H1 (cell line): Measurements from ENCODE around the gene IRF4.

Experiments
- CBX8 ChIP-seq: fragments of 300-800, 300-1000 bp; sonication (generic); IDR thresholded peaks from 2 replicates; pipeline ENCODE4 v1.7.1; 2016; ENCODE audit warnings: low read depth, low read length, borderline replicate concordance
- EGR1 ChIP-seq: IDR thresholded peaks from 2 replicates; pipeline ENCODE4 v1.6.1; 2011; ENCODE audit warnings: low read depth, low read length, borderline replicate concordance
- EP300 ChIP-seq, 2 experiments: IDR thresholded peaks; 1 replicate in 1 of 2; 2 replicates in 1 of 2; pipeline ENCODE4 v1.6.1; 2011 to 2012; ENCODE audit warnings: low read depth in 2 of 2, low read length in 2 of 2, mild to moderate bottlenecking in 2 of 2, borderline replicate concordance in 1 of 2, inconsistent platforms in 1 of 2, moderate library complexity in 1 of 2
- GABPA ChIP-seq: IDR thresholded peaks from 2 replicates; pipeline ENCODE4 v1.6.1; 2011; ENCODE audit warnings: mild to moderate bottlenecking, low read length, moderate library complexity, borderline replicate concordance; ENCODE audit not compliant: insufficient read depth
- MAFK ChIP-seq: IDR thresholded peaks from 2 replicates; pipeline ENCODE4 v1.6.1; 2012; ENCODE audit warnings: low read depth, mild to moderate bottlenecking, improper control_type of control experiment, low read length
- POLR2A ChIP-seq, 2 experiments: IDR thresholded peaks; 1 replicate in 1 of 2; 2 replicates in 1 of 2; pipeline ENCODE4 v1.6.1; 2011; ENCODE audit warnings: low read depth in 2 of 2, low read length in 2 of 2, mild to moderate bottlenecking in 2 of 2; ENCODE audit errors: control extremely low read depth in 1 of 2
- POLR2AphosphoS5 ChIP-seq: IDR thresholded peaks from 2 replicates; pipeline ENCODE4 v1.6.1; 2011; ENCODE audit warnings: low read depth, low read length
- SIN3A ChIP-seq, 2 experiments: IDR thresholded peaks in 1 of 2; conservative IDR thresholded peaks in 1 of 2; 2 replicates each; pipeline ENCODE4 v1.6.1; 2011 to 2012; ENCODE audit warnings: low read length in 2 of 2, improper control_type of control experiment in 1 of 2, low read depth in 1 of 2, mild to moderate bottlenecking in 1 of 2
- SP2 ChIP-seq: IDR thresholded peaks from 2 replicates; pipeline ENCODE4 v1.6.1; 2012; ENCODE audit warnings: mild to moderate bottlenecking, low read length, inconsistent platforms
- SRF ChIP-seq: IDR thresholded peaks from 2 replicates; pipeline ENCODE4 v1.6.1; 2011; ENCODE audit warnings: mild to moderate bottlenecking, low read depth, low read length, moderate library complexity
- TAF1 ChIP-seq: IDR thresholded peaks from 2 replicates; pipeline ENCODE4 v1.6.1; 2011; ENCODE audit warnings: mild to moderate bottlenecking, low read depth, low read length
- TEAD4 ChIP-seq: IDR thresholded peaks from 2 replicates; pipeline ENCODE4 v1.6.1; 2012; ENCODE audit warnings: low read depth, low read length, inconsistent platforms, mixed read lengths
- TF ChIP-seq, protein P1 (sequence below), 3 experiments: IDR thresholded peaks; 1 replicate in 2 of 3; 2 replicates in 1 of 3; pipeline versions ENCODE4 v1.5.1 to v1.6.1; 2011; ENCODE audit warnings: low read length in 3 of 3, mild to moderate bottlenecking in 3 of 3, inconsistent platforms in 2 of 3, low read depth in 1 of 3, moderate library complexity in 1 of 3; ENCODE audit not compliant: insufficient read depth in 1 of 3; ENCODE audit errors: control extremely low read depth in 1 of 3

DNA sequence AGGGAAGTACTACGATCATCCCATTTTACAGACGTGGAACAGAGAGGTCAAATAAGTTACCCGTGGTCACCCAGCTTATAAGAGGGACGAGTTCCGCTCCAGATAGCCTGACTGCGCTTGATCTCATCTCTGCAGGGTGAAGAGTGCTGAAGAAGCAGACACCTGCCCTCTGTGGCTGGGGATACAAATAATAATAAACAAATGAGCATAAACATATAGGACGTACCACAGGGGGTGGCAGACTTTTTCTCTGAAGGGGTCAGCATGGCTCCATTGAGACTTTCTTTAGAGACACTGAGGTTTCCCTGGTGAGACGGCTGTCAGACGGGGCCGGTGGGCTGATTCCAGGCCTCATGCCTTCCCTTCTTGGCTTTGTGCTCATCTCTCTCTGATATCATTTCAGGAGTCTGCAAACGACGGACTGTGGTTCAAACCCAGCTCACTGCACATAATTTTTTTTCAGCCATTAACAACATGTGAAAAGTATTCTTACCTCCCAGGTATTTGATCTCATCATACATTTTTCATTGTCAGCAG lies 47.1 kb downstream of the IRF4 start:
- TF ChIP-seq, protein P1, sequence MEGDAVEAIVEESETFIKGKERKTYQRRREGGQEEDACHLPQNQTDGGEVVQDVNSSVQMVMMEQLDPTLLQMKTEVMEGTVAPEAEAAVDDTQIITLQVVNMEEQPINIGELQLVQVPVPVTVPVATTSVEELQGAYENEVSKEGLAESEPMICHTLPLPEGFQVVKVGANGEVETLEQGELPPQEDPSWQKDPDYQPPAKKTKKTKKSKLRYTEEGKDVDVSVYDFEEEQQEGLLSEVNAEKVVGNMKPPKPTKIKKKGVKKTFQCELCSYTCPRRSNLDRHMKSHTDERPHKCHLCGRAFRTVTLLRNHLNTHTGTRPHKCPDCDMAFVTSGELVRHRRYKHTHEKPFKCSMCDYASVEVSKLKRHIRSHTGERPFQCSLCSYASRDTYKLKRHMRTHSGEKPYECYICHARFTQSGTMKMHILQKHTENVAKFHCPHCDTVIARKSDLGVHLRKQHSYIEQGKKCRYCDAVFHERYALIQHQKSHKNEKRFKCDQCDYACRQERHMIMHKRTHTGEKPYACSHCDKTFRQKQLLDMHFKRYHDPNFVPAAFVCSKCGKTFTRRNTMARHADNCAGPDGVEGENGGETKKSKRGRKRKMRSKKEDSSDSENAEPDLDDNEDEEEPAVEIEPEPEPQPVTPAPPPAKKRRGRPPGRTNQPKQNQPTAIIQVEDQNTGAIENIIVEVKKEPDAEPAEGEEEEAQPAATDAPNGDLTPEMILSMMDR (IDR thresholded peaks at IDR 0.05; ENCODE audit: control extremely low read depth in 1 of 3, insufficient read depth in 1 of 3, low read depth in 1 of 3, low read length in 3 of 3): no peak
- TF ChIP-seq EGR1 (no peak), SP2 (no peak), POLR2AphosphoS5 (no peak), SRF (no peak), TAF1 (no peak), GABPA (no peak), MAFK (no peak), POLR2A (IDR thresholded peaks at IDR 0.05; ENCODE audit: control extremely low read depth in 1 of 2, low read depth in 2 of 2, low read length in 2 of 2) (no peak), SIN3A (conservative IDR thresholded peaks at IDR 0.05 in 1 of 2, IDR thresholded peaks at IDR 0.05 in 1 of 2; ENCODE audit: low read depth in 1 of 2, low read length in 2 of 2) (no peak), TEAD4 (no peak), EP300 (IDR thresholded peaks at IDR 0.05; ENCODE audit: borderline replicate concordance in 1 of 2, low read depth in 2 of 2, low read length in 2 of 2) (no peak), CBX8 (no peak)
